ENCODE measurements around the gene CEP63.

Gene CEP63

GRCh38 chr3:134472831-134473230 lies 13.0 kb upstream of the CEP63 start:
- Histone ChIP-seq H3K4me3 (ENCODE audit: low read depth in 1 of 2, low read length in 2 of 2) (no peak overlapping the region), H3K4me1 (ENCODE audit: insufficient read depth, low read length) (peaks cover 19% of the 10 kb centered on the region), H3K27ac (ENCODE audit: low read depth, low read length) (no peak overlapping the region), H3K36me3 (ENCODE audit: insufficient read depth, low read length) (peaks cover 12% of the 10 kb centered on the region), H3K9ac (ENCODE audit: low read length) (no peak overlapping the region), H3K9me3 (ENCODE audit: low read length) (no peaks in the 10 kb centered on the region), H3K27me3 (ENCODE audit: control insufficient read depth in 1 of 2, insufficient read depth in 2 of 2, low read length in 2 of 2) (no peaks in the 10 kb centered on the region)

- Histone ChIP-seq H3K36me3 (ENCODE audit: insufficient read depth, low read length) (peaks cover 24% of the 10 kb centered on the region), H3K4me1 (ENCODE audit: insufficient read depth, low read length) (peaks cover 19% of the 10 kb centered on the region), H3K4me3 (ENCODE audit: low read depth in 1 of 2, low read length in 2 of 2) (no peak overlapping the region), H3K9me3 (ENCODE audit: low read length) (no peaks in the 10 kb centered on the region), H3K27ac (ENCODE audit: low read depth, low read length) (no peak overlapping the region), H3K9ac (ENCODE audit: low read length) (no peak overlapping the region), H3K27me3 (ENCODE audit: control insufficient read depth in 1 of 2, insufficient read depth in 2 of 2, low read length in 2 of 2) (no peaks in the 10 kb centered on the region)
Measured at GRCh38 chr3:134473868-134474546, 11.8 kb upstream of the CEP63 start.

GRCh38 chr3:134474956-134475355 lies 10.9 kb upstream of the CEP63 start:
- Histone ChIP-seq H3K36me3 (ENCODE audit: insufficient read depth, low read length) (peaks cover 26% of the 10 kb centered on the region), H3K4me1 (ENCODE audit: insufficient read depth, low read length) (peaks cover 19% of the 10 kb centered on the region), H3K4me3 (ENCODE audit: low read depth in 1 of 2, low read length in 2 of 2) (no peak overlapping the region), H3K9me3 (ENCODE audit: low read length) (no peaks in the 10 kb centered on the region), H3K27ac (ENCODE audit: low read depth, low read length) (no peak overlapping the region), H3K9ac (ENCODE audit: low read length) (no peak overlapping the region), H3K27me3 (ENCODE audit: control insufficient read depth in 1 of 2, insufficient read depth in 2 of 2, low read length in 2 of 2) (no peaks in the 10 kb centered on the region)

- peak overlapping the region; percentile 64 for H3K27ac ChIP-seq (ENCODE audit: low read depth, low read length)
- no peak overlapping the region for H3K9ac ChIP-seq (ENCODE audit: low read length)
- no peaks in the 10 kb centered on the region for H3K27me3 ChIP-seq (ENCODE audit: control insufficient read depth in 1 of 2, insufficient read depth in 2 of 2, low read length in 2 of 2)
- peaks cover 19% of the 10 kb centered on the region for H3K4me1 ChIP-seq (ENCODE audit: insufficient read depth, low read length)
- H3K4me3 ChIP-seq (ENCODE audit: low read depth in 1 of 2, low read length in 2 of 2): no peak overlapping the region
- H3K9me3 ChIP-seq (ENCODE audit: low read length): no peaks in the 10 kb centered on the region
- peaks cover 40% of the 10 kb centered on the region for H3K36me3 ChIP-seq (ENCODE audit: insufficient read depth, low read length)
Measured at GRCh38 chr3:134476306-134476705, 9.6 kb upstream of the CEP63 start.

GRCh38 chr3:134477002-134477401 lies 8.9 kb upstream of the CEP63 start:
- H3K4me3 ChIP-seq (ENCODE audit: low read depth in 1 of 2, low read length in 2 of 2): no peak overlapping the region
- no peaks in the 10 kb centered on the region for H3K27me3 ChIP-seq (ENCODE audit: control insufficient read depth in 1 of 2, insufficient read depth in 2 of 2, low read length in 2 of 2)
- no peak overlapping the region for H3K9ac ChIP-seq (ENCODE audit: low read length)
- H3K27ac ChIP-seq (ENCODE audit: low read depth, low read length): peak overlapping the region; percentile 64
- no peaks in the 10 kb centered on the region for H3K9me3 ChIP-seq (ENCODE audit: low read length)
- peaks cover 47% of the 10 kb centered on the region for H3K36me3 ChIP-seq (ENCODE audit: insufficient read depth, low read length)
- peaks cover 19% of the 10 kb centered on the region for H3K4me1 ChIP-seq (ENCODE audit: insufficient read depth, low read length)

- H3K27ac ChIP-seq (ENCODE audit: low read depth, low read length): no peak overlapping the region
- no peak overlapping the region for H3K4me3 ChIP-seq (ENCODE audit: low read depth in 1 of 2, low read length in 2 of 2)
- H3K27me3 ChIP-seq (ENCODE audit: control insufficient read depth in 1 of 2, insufficient read depth in 2 of 2, low read length in 2 of 2): no peaks in the 10 kb centered on the region
- H3K9me3 ChIP-seq (ENCODE audit: low read length): no peaks in the 10 kb centered on the region
- H3K36me3 ChIP-seq (ENCODE audit: insufficient read depth, low read length): peaks cover 55% of the 10 kb centered on the region
- peaks cover 19% of the 10 kb centered on the region for H3K4me1 ChIP-seq (ENCODE audit: insufficient read depth, low read length)
- no peak overlapping the region for H3K9ac ChIP-seq (ENCODE audit: low read length)
Measured at GRCh38 chr3:134477938-134478337, 7.9 kb upstream of the CEP63 start.

GRCh38 chr3:134480546-134480945 lies 5.3 kb upstream of the CEP63 start:
- Histone ChIP-seq H3K27ac (ENCODE audit: low read depth, low read length) (no peak overlapping the region), H3K4me3 (ENCODE audit: low read depth in 1 of 2, low read length in 2 of 2) (no peak overlapping the region), H3K9me3 (ENCODE audit: low read length) (no peaks in the 10 kb centered on the region), H3K4me1 (ENCODE audit: insufficient read depth, low read length) (peaks cover 25% of the 10 kb centered on the region), H3K27me3 (ENCODE audit: control insufficient read depth in 1 of 2, insufficient read depth in 2 of 2, low read length in 2 of 2) (no peaks in the 10 kb centered on the region), H3K9ac (ENCODE audit: low read length) (no peak overlapping the region), H3K36me3 (ENCODE audit: insufficient read depth, low read length) (peaks cover 55% of the 10 kb centered on the region)

- Histone ChIP-seq H3K36me3 (ENCODE audit: insufficient read depth, low read length) (peaks cover 55% of the 10 kb centered on the region), H3K4me1 (ENCODE audit: insufficient read depth, low read length) (peaks cover 25% of the 10 kb centered on the region), H3K9ac (ENCODE audit: low read length) (no peak overlapping the region)
Measured at GRCh38 chr3:134481166-134481565, 4.7 kb upstream of the CEP63 start.

GRCh38 chr3:134482622-134483021 lies 3.2 kb upstream of the CEP63 start:
- Histone ChIP-seq H3K27ac (ENCODE audit: low read depth, low read length) (no peak overlapping the region), H3K27me3 (ENCODE audit: control insufficient read depth in 1 of 2, insufficient read depth in 2 of 2, low read length in 2 of 2) (no peaks in the 10 kb centered on the region), H3K9ac (ENCODE audit: low read length) (no peak overlapping the region), H3K4me3 (ENCODE audit: low read depth in 1 of 2, low read length in 2 of 2) (no peak overlapping the region), H3K4me1 (ENCODE audit: insufficient read depth, low read length) (peaks cover 21% of the 10 kb centered on the region), H3K9me3 (ENCODE audit: low read length) (no peaks in the 10 kb centered on the region), H3K36me3 (ENCODE audit: insufficient read depth, low read length) (peaks cover 45% of the 10 kb centered on the region)

More at GRCh38 chr3:134481166-134481565, 4.7 kb upstream of the CEP63 start:
- H3K9me3 ChIP-seq (ENCODE audit: low read length): no peaks in the 10 kb centered on the region
- H3K27me3 ChIP-seq (ENCODE audit: control insufficient read depth in 1 of 2, insufficient read depth in 2 of 2, low read length in 2 of 2): no peaks in the 10 kb centered on the region
- no peak overlapping the region for H3K4me3 ChIP-seq (ENCODE audit: low read depth in 1 of 2, low read length in 2 of 2)
- H3K27ac ChIP-seq (ENCODE audit: low read depth, low read length): no peak overlapping the region

GRCh38 chr3:134483195-134483900 lies 2.5 kb upstream of the CEP63 start:
- H3K9me3 ChIP-seq (ENCODE audit: low read length): no peaks in the 10 kb centered on the region
- no peak overlapping the region for H3K27ac ChIP-seq (ENCODE audit: low read depth, low read length)
- peaks cover 38% of the 10 kb centered on the region for H3K36me3 ChIP-seq (ENCODE audit: insufficient read depth, low read length)
- H3K4me1 ChIP-seq (ENCODE audit: insufficient read depth, low read length): peaks cover 25% of the 10 kb centered on the region
- no peaks in the 10 kb centered on the region for H3K27me3 ChIP-seq (ENCODE audit: control insufficient read depth in 1 of 2, insufficient read depth in 2 of 2, low read length in 2 of 2)
- H3K9ac ChIP-seq (ENCODE audit: low read length): no peak overlapping the region
- H3K4me3 ChIP-seq (ENCODE audit: low read depth in 1 of 2, low read length in 2 of 2): no peak overlapping the region

- H3K9ac ChIP-seq (ENCODE audit: low read length): peak overlapping the region; percentile 97
- H3K4me3 ChIP-seq (ENCODE audit: low read depth in 1 of 2, low read length in 2 of 2): peak overlapping the region; percentile 86 to 98
- no peaks in the 10 kb centered on the region for H3K27me3 ChIP-seq (ENCODE audit: control insufficient read depth in 1 of 2, insufficient read depth in 2 of 2, low read length in 2 of 2)
- H3K36me3 ChIP-seq (ENCODE audit: insufficient read depth, low read length): peaks cover 26% of the 10 kb centered on the region
- H3K9me3 ChIP-seq (ENCODE audit: low read length): no peaks in the 10 kb centered on the region
- peak overlapping the region; percentile 98 for H3K27ac ChIP-seq (ENCODE audit: low read depth, low read length)
- H3K4me1 ChIP-seq (ENCODE audit: insufficient read depth, low read length): peaks cover 25% of the 10 kb centered on the region
Measured at GRCh38 chr3:134485075-134485717, 661 bp upstream of the CEP63 start.

All from muscle layer of colon (tissue), 2 donors.